ENCODE results near the gene ADCY5.

ADCY5 gene

DNA sequence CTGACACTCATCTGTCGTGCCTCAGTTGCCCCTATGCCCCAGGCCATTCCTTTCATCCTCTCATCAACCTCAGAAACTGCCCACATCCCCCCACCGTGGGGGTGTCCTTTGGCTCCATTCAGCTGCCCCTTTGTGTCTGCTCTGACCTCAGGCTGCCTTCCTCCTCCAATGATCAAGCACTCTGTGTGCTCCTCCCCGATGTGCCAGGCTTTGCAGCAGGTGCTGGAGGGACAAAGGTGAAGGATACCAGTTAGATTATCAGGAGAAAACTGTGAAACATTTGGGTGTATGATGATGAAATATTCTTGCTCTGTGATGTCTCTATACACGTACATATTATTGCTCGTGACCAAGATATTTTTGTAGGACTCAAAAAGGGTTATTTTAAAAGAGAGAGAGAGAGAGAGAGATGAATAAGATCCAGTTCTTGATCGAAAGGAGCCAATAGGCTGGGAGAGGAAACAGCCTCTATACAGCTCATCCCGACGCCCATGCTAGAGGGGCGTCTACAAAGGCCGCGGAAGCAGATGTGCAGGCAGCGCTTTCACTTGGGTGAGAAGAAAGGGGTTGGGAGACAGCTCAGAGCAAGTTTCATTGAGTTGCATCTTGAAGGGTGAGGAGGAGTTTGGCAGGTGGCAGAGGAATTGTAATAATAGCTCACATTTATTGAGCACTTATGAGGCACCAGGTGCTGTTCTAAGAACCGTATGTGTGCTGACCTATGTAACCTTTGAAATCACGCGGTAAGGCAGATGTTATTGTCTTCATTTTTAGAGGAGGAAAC lies 28.3 kb upstream of the ADCY5 start:
- TF ChIP-seq, protein P1, sequence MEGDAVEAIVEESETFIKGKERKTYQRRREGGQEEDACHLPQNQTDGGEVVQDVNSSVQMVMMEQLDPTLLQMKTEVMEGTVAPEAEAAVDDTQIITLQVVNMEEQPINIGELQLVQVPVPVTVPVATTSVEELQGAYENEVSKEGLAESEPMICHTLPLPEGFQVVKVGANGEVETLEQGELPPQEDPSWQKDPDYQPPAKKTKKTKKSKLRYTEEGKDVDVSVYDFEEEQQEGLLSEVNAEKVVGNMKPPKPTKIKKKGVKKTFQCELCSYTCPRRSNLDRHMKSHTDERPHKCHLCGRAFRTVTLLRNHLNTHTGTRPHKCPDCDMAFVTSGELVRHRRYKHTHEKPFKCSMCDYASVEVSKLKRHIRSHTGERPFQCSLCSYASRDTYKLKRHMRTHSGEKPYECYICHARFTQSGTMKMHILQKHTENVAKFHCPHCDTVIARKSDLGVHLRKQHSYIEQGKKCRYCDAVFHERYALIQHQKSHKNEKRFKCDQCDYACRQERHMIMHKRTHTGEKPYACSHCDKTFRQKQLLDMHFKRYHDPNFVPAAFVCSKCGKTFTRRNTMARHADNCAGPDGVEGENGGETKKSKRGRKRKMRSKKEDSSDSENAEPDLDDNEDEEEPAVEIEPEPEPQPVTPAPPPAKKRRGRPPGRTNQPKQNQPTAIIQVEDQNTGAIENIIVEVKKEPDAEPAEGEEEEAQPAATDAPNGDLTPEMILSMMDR (conservative IDR thresholded peaks at IDR 0.05; ENCODE audit: low read depth, low read length), result no peak
- DNase-seq (ENCODE audit: low read depth), result no peak
- no peak overlapping the region for H3K4me3 ChIP-seq (ENCODE audit: low read length)

DNA sequence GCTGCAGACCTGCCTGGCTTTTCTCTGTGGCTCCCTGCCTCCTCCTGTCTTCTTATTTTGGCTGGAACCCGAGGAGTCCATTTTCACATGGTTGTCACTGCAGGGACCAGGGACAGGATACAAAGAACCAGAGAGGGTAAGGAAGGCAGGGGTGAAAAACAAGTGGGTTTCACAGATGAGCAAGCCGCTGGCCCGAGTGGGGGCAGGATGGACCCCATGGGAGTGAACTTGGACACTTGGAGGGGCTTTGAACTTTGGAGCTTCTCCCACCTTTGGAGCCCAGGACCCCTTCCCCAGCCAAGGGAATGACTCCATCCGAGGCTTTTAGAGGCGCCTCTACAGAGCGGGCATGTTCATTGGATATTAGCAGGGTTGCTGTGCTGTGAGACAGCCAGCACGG lies 26.9 kb upstream of the ADCY5 start:
- TF ChIP-seq, protein P1 (conservative IDR thresholded peaks at IDR 0.05; ENCODE audit: low read depth, low read length), result no peak
- H3K4me3 ChIP-seq (ENCODE audit: low read length), result no peak overlapping the region
- DNase-seq (ENCODE audit: low read depth), result no peak

DNA sequence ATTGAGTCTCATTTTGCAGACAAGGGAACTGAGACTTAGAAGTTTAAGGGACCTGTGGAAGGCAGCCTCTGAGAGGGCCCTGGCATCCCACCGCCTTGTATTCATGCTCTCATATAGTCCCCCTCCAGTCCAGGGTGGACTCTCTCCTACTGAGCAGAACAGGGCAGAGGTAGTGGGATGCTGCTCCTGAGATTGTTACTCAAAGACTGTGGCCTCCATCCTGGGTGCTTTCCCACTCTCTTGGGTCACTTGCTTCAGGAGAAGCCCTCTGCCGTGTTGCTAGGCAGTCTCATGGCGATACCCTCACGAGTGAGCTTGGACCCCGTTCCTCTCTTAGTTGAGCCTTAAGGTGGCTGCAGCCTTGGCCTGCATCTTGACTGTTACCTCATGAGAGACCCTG lies 22.2 kb upstream of the ADCY5 start:
- DNase-seq (ENCODE audit: low read depth), result no peak
- no peak overlapping the region for H3K4me3 ChIP-seq (ENCODE audit: low read length)
- TF ChIP-seq, protein P1 (conservative IDR thresholded peaks at IDR 0.05; ENCODE audit: low read depth, low read length), result no peak

DNA sequence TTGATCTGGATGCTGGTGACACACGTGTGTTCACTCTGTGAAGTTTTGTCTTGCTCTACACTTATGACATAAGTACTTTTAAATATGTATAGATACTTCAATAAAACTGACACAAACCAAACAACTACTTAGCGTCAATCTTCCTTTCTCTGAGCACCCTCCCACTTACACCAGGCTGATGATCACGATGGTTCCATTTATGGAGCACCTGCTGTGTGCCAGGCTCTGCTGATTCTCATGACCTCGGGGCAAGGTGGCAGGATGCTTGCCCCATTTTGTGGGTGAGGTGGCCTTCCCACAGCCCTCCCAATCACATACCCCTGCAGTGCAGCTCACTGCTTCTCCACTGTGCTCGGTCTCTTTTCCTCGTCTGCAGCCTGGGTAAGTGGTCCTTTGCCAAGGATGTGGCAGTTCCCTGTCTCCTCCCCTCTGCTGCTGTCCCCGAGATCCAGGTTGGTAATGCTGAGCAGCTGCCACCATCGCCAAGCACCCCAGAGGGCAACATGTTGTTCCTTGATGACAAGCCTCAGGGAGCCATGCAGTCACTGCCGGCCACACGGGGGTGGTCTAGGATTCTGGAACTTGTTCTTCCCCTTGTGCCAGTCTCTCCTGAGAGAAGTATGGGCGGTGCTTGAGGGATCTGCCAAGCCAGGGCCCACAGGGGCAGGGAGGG lies 20.6 kb upstream of the ADCY5 start:
- no peak overlapping the region for H3K4me3 ChIP-seq (ENCODE audit: low read length)
- no peak for DNase-seq (ENCODE audit: low read depth)

DNA sequence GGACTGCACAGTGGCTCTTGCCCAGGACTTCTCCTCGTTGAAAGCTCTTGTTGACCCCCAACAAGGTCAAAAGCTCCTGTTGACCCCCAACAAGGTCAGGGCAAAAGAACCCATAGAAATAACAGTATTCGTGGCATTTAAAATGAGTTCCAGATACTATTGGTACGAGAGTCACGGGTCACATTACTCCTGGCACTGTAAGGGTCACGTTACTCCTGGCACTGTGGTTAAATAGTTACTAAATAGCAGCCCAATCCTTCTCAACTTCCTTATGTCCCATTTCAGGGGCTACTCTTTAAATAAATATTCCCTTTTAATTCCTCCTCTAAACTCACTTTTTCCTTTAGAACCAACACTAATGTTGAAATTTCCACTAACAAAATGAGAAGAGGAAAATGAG lies 18.2 kb upstream of the ADCY5 start:
- H3K4me3 ChIP-seq (ENCODE audit: low read length), result no peak overlapping the region
- no peak for DNase-seq (ENCODE audit: low read depth)
- TF ChIP-seq, protein P1 (conservative IDR thresholded peaks at IDR 0.05; ENCODE audit: low read depth, low read length), result no peak

More for the DNA sequence above, 20.6 kb upstream of the ADCY5 start:
- TF ChIP-seq, protein P1 (conservative IDR thresholded peaks at IDR 0.05; ENCODE audit: low read depth, low read length), result no peak

DNA sequence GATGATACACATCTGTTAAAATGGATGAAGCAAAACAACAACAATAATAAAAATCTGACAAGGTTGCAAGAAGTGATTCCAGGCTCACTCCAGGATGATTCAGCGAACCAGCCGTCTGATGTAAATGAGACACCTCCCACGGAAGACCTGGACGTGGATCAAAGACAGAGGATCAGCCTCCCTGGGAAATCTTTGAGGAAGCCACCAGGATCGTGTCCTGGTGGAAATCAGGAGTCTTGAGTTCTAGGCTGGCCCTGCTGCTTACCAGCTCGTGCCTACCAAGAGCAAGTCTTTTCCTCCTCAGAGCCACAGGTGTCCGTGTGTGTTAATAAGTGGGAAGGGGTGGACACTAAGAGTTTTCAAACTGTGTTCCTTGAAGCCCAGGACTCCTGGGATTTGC lies 15.3 kb upstream of the ADCY5 start:
- TF ChIP-seq, protein P1 (conservative IDR thresholded peaks at IDR 0.05; ENCODE audit: low read depth, low read length), result no peak
- DNase-seq (ENCODE audit: low read depth), result no peak
- H3K4me3 ChIP-seq (ENCODE audit: low read length), result no peak overlapping the region

DNA sequence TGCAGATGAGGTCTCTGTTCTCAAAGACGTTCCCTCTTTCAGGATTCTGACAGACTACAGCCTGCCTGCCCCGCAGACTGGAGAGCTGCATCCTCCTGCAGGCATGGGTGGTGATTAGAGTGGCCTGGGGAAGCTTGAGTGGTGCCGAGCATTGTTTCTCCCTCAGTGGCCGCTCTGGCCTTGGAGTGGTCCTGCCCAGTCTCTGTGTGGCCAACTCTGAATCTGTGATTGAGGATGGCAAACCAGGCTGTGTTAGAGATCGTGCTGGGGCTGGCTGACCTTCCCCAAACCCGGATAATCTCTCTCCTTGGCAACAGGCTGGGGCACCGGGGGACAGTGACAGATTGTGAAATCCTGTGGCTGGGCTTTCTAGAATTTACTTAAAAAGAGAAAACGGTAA lies 11.0 kb upstream of the ADCY5 start:
- DNase-seq (ENCODE audit: low read depth), result no peak
- no peak overlapping the region for H3K4me3 ChIP-seq (ENCODE audit: low read length)
- TF ChIP-seq, protein P1 (conservative IDR thresholded peaks at IDR 0.05; ENCODE audit: low read depth, low read length), result no peak
